GM21737 (cell line): ENCODE measurements around the gene ARID3C.

ENCODE experiments used
- ATAC-seq: cut with Tn5 transposase; IDR thresholded peaks from one replicate; pipeline ENCODE4 v1.9.1; 2021; ENCODE audit warnings: mild to moderate bottlenecking, moderate library complexity; ENCODE audit not compliant: unreplicated experiment

The ARID3C gene

GRCh38 chr9:34579808-34580163 lies 49.1 kb downstream of the ARID3C start:
- no peak for ATAC-seq

- no peak for ATAC-seq
Observed at GRCh38 chr9:34579104-34579807, 49.6 kb downstream of the ARID3C start.

GRCh38 chr9:34578241-34579103 lies 50.4 kb downstream of the ARID3C start:
- ATAC-seq, result no peak

- no peak for ATAC-seq
Observed at GRCh38 chr9:34577400-34578240, 51.2 kb downstream of the ARID3C start.

- ATAC-seq, result no peak
Observed at GRCh38 chr9:34576597-34577399, 52.1 kb downstream of the ARID3C start.

GRCh38 chr9:34575862-34576596 lies 52.8 kb downstream of the ARID3C start:
- ATAC-seq, result no peak

- ATAC-seq, result no peak
Observed at GRCh38 chr9:34575241-34575640, 53.6 kb downstream of the ARID3C start.

- ATAC-seq, result no peak
Observed at GRCh38 chr9:34574571-34574970, 54.3 kb downstream of the ARID3C start.

- ATAC-seq, result no peak
Observed at GRCh38 chr9:34573599-34574325, 55.1 kb downstream of the ARID3C start.

GRCh38 chr9:34572628-34573027 lies 56.2 kb downstream of the ARID3C start:
- ATAC-seq, result no peak

GRCh38 chr9:34572092-34572491 lies 56.8 kb downstream of the ARID3C start:
- no peak for ATAC-seq

GRCh38 chr9:34571481-34571810 lies 57.4 kb downstream of the ARID3C start:
- no peak for ATAC-seq
